ENCODE data around the gene STPG2. TPM values are rescaled to one million over a fixed set of nuclear protein-coding genes. Genes with fewer than 3 reads are reported as not detected.

Gene STPG2
- total and polyA plus RNA-seq, 2 donors (not counting 3 experiments of a cell fraction or from before 2014, with no cell fraction given), result not detected

- BruUV-seq (replicated peaks), result no TSS peak
- no peaks in the 10 kb centered on the region for H3K9me3 ChIP-seq (replicated peaks; ENCODE audit: control insufficient read depth, insufficient read depth, low read length)
- ChIA-PET POLR2A (no interaction called here), CTCF (interaction anchor here (2.3 kb wide), 1 partner anchor 8 kb away, joined by 8 read pairs; no protein-coding TSS in a partner anchor)
- H4K20me1 ChIP-seq (replicated peaks; ENCODE audit: control insufficient read depth, extremely low read depth, insufficient read depth, low read length), result no peaks in the 10 kb centered on the region
- dilution Hi-C loops (cut with MboI; ENCODE audit: extremely low pct_ligation_motif_present, low sequenced_read_pairs) (no loop called here), intact Hi-C loops (cut with micrococcal nuclease) (no loop called here)
- H3K4me1 ChIP-seq (ENCODE audit: control insufficient read depth, extremely low read depth, insufficient read depth, low read length), result no peaks in the 10 kb centered on the region
- FAIRE-seq, result no peak
- H3K27me3 ChIP-seq (ENCODE audit: control insufficient read depth in 2 of 2, insufficient read depth in 2 of 2, low read length in 2 of 2), result no peaks in the 10 kb centered on the region
- H3K9me1 ChIP-seq (replicated peaks; ENCODE audit: control insufficient read depth, extremely low read depth, insufficient read depth, low read length), result no peaks in the 10 kb centered on the region
- no peaks in the 10 kb centered on the region for H3K36me3 ChIP-seq (ENCODE audit: control insufficient read depth in 2 of 2, extremely low read depth in 1 of 2, insufficient read depth in 2 of 2, low read length in 2 of 2)
- no peak overlapping the region for H3K27ac ChIP-seq (ENCODE audit: insufficient read depth, low read depth, low read length)
- DNase-seq (ENCODE audit: low read depth, low spot score), result no peak
- no peak overlapping the region for H2AFZ ChIP-seq (ENCODE audit: low read depth, low read length)
- H3K9ac ChIP-seq (replicated peaks; ENCODE audit: extremely low read depth, insufficient read depth, low read length), result no peak overlapping the region
- no peak overlapping the region for H3K4me3 ChIP-seq (replicated peaks in 1 of 3; ENCODE audit: insufficient read depth in 1 of 3, low read depth in 1 of 3, low read length in 3 of 3)
- H3K79me2 ChIP-seq (ENCODE audit: control insufficient read depth, insufficient read depth, low read length), result no peaks in the 10 kb centered on the region
- H3K4me2 ChIP-seq (ENCODE audit: insufficient read depth, low read length), result no peak overlapping the region
- TF ChIP-seq POLR2AphosphoS5 (IDR thresholded peaks at IDR 0.05; ENCODE audit: insufficient read depth, low read depth, low read length) (no peak), GATA2 (IDR thresholded peaks at IDR 0.05; ENCODE audit: insufficient read depth, insufficient read length, low read depth, low read length) (no peak), MAX (IDR thresholded peaks at IDR 0.05; ENCODE audit: insufficient read depth, insufficient read length) (no peak), FOS (IDR thresholded peaks at IDR 0.05; ENCODE audit: borderline replicate concordance, insufficient read depth, low read length) (no peak), MYC (IDR thresholded peaks at IDR 0.05; ENCODE audit: low read depth, low read length) (no peak)
Measured at GRCh38 chr4:97994765-97995465, 148.4 kb downstream of the STPG2 start.

GRCh38 chr4:97990409-97990808 lies 152.9 kb downstream of the STPG2 start:
- Histone ChIP-seq H4K20me1 (replicated peaks; ENCODE audit: control insufficient read depth, extremely low read depth, insufficient read depth, low read length) (no peaks in the 10 kb centered on the region), H3K4me2 (ENCODE audit: insufficient read depth, low read length) (no peak overlapping the region), H2AFZ (ENCODE audit: low read depth, low read length) (no peak overlapping the region), H3K4me1 (ENCODE audit: control insufficient read depth, extremely low read depth, insufficient read depth, low read length) (no peaks in the 10 kb centered on the region), H3K27ac (ENCODE audit: insufficient read depth, low read depth, low read length) (no peak overlapping the region), H3K9me3 (replicated peaks; ENCODE audit: control insufficient read depth, insufficient read depth, low read length) (no peaks in the 10 kb centered on the region), H3K9ac (replicated peaks; ENCODE audit: extremely low read depth, insufficient read depth, low read length) (no peak overlapping the region), H3K79me2 (ENCODE audit: control insufficient read depth, insufficient read depth, low read length) (no peaks in the 10 kb centered on the region), H3K9me1 (replicated peaks; ENCODE audit: control insufficient read depth, extremely low read depth, insufficient read depth, low read length) (no peaks in the 10 kb centered on the region), H3K4me3 (replicated peaks in 1 of 3; ENCODE audit: insufficient read depth in 1 of 3, low read depth in 1 of 3, low read length in 3 of 3) (no peak overlapping the region), H3K27me3 (ENCODE audit: control insufficient read depth in 2 of 2, insufficient read depth in 2 of 2, low read length in 2 of 2) (no peaks in the 10 kb centered on the region), H3K36me3 (ENCODE audit: control insufficient read depth in 2 of 2, extremely low read depth in 1 of 2, insufficient read depth in 2 of 2, low read length in 2 of 2) (no peaks in the 10 kb centered on the region)
- dilution Hi-C loops (cut with MboI; ENCODE audit: extremely low pct_ligation_motif_present, low sequenced_read_pairs) (no loop called here), intact Hi-C loops (cut with micrococcal nuclease) (no loop called here)
- DNase-seq (ENCODE audit: low read depth, low spot score), result no peak
- ChIA-PET CTCF (interaction anchor here (0.9 to 1.4 kb wide), 2 partner anchors 10 to 220 kb away, joined by 3 read pairs; no protein-coding TSS in a partner anchor), POLR2A (no interaction called here)
- TF ChIP-seq EZH2 (IDR thresholded peaks at IDR 0.05; ENCODE audit: borderline replicate concordance, low read depth, low read length, severe bottlenecking) (no peak), CTCF (IDR thresholded peaks at IDR 0.05; ENCODE audit: extremely low read depth in 1 of 2, insufficient read depth in 1 of 2, low read depth in 1 of 2, low read length in 2 of 2) (no peak), MAX (IDR thresholded peaks at IDR 0.05; ENCODE audit: insufficient read depth, insufficient read length) (no peak), MYC (IDR thresholded peaks at IDR 0.05; ENCODE audit: low read depth, low read length) (no peak), POLR2A (IDR thresholded peaks at IDR 0.05; ENCODE audit: low read depth, low read length) (no peak), JUN (IDR thresholded peaks at IDR 0.05; ENCODE audit: borderline replicate concordance, insufficient read depth, insufficient read length, low read depth) (no peak), FOS (IDR thresholded peaks at IDR 0.05; ENCODE audit: borderline replicate concordance, insufficient read depth, low read length) (no peak), GATA2 (IDR thresholded peaks at IDR 0.05; ENCODE audit: insufficient read depth, insufficient read length, low read depth, low read length) (no peak), POLR2AphosphoS5 (IDR thresholded peaks at IDR 0.05; ENCODE audit: insufficient read depth, low read depth, low read length) (no peak)
- no peak for FAIRE-seq
- BruUV-seq (replicated peaks), result no TSS peak

Data from endothelial cell of umbilical vein (primary cell).